Measurements from ENCODE around the gene NRCAM. TPM values are rescaled to one million over a fixed set of nuclear protein-coding genes. Genes with fewer than 3 reads are reported as not detected.

Gene NRCAM
- total RNA-seq, 1 donor from 2014 or later: 143 TPM

DNA sequence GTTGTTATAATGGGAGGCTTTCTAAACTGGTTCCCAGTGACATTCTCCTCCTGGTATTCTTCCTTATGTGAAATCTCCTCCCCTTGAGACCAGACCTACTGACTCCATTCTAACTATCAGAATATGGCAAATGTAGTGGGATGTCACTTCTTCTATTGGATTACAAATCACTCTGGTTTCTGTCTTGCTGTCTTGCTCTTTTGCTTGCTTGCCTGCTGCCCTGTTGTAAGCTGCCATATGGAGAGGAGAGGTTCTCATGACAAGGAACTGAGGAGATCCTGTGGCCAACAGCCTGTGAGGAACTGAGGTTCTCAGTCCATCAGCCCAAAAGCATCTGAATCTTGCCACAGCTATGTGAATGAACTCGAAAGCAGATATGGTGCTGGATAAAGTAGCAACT is 4.7 kb upstream of the NRCAM start:
- no peak for FAIRE-seq
- no peak for DNase-seq (ENCODE audit: low spot score in 2 of 2)

DNA sequence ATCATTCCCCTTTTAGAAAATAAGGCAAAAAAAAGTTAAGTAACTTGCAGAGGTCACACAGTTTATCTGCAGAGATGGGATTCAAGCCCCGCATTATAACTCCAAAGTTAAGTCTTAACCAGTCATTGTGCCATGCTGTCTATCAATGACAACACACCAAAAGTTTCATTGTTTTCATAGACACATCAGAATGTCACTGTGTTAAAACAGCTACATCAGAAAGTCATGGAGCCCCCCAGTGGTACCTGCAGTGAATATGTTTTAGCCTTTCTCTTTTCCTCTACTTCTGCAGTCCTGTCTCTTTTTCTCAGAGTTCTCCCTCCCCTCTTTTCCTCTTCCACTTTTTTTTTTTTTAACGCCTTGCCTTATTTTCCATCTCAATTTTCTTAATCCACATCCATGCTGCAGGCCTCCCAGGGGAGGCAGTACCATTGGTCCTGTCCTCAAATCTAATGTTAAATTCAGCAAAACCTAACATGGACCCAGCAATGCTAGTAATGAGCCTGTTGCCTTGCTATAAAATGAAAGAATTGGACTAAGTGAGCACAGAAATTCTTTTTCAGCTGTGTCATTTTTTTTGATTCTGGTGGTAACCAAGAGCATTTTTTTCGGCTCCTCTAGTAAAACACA is 3.8 kb upstream of the NRCAM start:
- FAIRE-seq (no peak), DNase-seq (ENCODE audit: low spot score in 2 of 2) (peak in 1 of 2 donors; percentile 24)

DNA sequence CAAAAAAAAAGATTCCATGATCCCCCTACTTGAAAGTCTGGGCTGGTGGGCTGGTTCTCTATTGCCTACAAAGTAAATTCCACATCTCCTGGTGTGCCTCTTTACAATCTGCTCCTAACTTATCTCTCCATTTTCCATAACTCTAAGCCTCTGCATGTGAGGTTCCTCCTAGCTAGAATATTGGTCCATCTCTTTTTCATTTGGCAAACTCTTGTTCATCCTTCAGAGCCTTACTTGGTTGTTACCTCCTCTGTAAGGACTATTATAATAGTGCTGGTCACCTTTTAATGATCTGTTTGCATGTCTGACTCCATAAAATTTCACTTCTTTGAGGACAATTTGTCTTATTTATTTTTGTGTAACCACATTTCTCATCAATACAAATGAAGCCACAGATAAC is 1.6 kb upstream of the NRCAM start:
- FAIRE-seq (no peak), DNase-seq (ENCODE audit: low spot score in 2 of 2) (no peak)

DNA sequence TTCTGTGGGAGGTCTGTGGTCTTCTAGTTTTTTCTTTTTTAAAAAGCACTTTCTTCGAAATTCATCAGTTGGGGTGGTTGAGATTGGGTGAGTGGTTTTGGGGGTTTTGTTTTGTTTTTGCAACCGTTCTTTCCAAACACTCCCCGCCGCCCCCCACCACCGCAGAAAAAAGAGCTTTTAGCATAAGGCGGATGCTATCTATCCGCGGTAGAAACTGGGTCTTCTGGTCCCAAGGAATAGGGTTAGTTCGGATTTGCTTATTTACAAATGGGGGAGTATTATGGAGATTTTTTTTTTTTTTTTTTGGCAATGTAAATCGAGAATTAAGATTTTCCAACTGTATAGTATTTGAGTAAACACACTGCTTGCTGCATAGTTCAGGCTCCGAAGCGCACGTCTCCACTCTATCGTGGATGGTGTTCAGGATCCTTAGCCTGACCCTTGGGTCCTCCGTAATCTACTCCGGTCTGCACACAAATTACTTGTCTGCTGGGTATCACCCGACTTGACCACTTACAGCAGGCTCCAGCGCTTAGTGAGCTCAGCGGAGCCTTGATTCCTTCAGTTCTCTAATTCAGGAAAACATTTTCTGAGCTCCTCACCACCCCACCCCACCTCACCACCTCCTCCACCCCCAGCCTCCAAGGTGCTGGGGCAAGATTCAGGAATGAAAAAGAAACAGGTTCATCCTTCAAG is 757 bp upstream of the NRCAM start:
- DNase-seq (ENCODE audit: low spot score in 2 of 2) (no peak), FAIRE-seq (no peak)

DNA sequence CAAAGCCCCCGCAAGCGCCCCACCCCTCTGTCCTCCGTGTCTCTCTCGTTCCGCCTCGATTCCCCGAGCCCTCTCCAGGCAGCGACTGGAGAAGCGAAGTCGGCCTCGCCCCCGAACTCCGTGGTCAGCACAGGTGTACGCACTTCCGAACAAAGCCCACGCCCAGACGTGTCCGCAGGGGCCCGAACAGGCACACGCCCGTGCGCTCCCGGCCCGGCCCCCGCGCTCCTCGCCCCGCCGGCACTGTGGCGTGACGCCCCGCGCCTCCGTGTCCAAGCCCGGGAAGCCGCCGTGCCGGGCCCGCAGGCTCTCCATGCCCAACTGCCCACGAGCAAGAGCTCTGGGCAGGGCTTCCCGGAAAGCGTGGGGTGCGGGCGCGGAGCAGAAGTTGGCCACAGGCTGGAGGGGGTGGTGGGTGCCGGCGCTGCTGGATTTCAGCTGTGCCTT is 662 bp downstream of the NRCAM start:
- DNase-seq (ENCODE audit: low spot score in 2 of 2) (peak; percentile 44), FAIRE-seq (no peak)

DNA sequence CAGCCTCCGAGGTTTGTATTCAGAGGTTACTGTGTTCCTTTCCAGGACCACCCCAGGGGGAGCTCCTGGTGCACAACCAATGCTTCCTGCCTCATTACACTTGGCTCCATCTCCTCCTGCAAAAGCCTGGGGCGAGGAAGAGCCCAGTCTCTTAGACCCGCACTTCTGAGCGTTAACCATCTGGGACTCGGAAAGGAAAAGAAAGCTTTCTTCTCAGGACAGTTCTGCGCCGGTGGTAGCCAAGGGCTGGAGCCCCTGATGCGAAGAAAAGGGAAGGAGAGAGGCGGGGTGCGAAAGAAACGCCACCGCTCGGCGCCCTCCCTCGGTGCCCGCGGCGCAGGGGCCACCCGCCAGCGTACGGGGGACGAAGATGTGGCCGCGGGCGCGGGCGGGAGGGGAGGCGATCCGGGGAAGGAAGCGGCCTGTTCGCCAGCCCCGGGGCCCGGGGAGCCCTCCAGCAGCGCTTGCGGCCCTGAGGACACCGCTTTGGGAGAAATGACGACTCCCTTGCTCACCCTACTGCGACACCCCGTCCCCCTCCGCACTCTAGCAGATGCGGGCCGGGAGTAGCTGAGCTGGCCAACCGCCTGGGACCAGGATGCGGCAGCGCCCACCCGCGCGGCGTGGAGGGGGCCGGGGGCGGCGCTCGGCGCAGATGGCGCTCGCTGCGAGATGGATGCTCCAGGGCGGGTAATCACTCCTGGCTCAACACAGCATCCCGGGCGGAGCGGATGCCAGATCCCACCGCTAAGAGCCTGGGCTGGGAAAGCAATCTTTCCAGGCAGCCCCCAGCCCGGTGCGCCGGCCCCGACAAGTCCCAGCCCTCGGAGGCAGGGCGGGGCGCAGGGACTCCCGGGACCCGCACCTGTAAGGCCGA is 1.3 kb downstream of the NRCAM start:
- FAIRE-seq: no peak
- peak; percentile 37 to 52 for DNase-seq (ENCODE audit: low spot score in 2 of 2)

DNA sequence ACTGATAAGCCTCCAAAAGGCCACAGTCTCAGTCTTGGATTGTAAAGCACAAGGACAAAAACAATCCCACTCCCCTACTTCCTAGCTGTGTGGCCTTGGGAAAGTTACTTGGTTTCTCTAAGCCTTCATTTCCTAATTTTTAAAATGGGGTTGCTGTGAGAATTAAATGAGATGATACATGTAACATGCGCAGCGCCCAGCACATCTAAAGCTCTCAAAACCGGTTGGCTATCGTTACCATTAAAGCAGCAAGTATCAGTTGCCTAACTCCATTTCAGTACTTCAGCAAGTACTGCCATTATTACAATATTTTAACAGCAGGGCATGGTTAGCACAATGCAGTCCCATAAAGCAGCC is 1.9 kb downstream of the NRCAM start:
- DNase-seq (ENCODE audit: low spot score in 2 of 2) (no peak), FAIRE-seq (no peak)

DNA sequence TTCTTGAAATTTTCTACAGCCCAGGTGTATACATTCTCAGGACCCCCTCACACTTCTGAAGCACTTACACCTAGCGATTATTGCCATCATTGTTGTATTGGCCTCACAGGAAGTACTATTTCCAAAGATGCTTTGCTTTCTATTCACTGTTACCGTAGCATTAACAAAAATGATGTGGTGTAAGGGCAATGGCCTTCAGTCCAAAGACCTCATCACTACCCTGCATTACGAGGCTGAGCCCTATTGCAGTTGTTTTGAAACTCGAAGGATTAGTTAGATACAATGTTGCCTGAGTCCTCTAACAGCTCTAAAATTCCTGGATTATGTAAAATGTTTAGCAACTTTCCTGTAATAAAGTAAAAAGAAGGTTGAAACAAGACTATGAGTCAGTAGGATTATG is 2.9 kb downstream of the NRCAM start:
- DNase-seq (ENCODE audit: low spot score in 2 of 2) (no peak), FAIRE-seq (no peak)

DNA sequence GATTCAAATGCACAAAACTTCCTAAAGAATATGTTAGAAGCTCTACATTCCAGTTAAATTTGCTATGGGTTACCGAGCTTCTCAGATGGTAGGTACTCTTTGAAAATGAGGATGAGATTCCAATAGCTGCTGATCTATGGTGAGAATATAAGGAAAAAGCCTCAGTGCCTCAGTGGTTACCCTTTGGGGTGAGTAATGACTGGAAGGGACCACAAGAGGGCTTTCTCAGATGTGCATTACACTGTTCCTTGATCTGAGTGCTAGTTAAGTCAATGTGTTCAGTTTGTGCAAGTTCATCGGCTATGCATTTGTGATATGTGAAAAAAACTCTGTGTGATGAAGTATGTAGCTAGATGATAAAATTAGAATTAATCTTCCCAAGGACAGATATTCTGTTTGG is 3.5 kb downstream of the NRCAM start:
- DNase-seq (ENCODE audit: low spot score in 2 of 2) (no peak), FAIRE-seq (no peak)

DNA sequence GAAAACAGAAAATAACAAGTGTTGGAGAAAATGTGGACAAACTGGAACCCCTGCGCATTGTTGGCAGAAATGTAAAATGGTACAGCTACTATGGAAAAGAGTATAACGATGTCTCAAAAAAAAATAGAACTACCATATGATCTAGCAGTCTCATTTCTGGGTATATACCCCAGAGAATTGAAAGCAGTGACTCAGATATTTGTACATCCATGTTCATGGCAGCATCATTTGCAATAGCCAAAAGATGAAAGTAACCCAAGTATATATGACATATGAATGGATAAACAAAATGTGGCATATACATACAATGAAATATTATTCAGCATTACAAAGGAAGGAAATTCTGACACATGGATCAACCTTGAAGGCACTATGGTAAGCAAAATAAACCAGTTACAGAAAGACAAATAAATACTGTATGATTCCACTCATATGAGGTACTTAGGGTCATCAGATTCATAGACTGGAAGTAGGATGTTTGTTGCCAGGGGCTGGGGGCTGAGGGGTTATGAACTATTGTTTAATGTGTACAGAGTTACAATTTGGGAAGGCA is 4.9 kb downstream of the NRCAM start:
- no peak for DNase-seq (ENCODE audit: low spot score in 2 of 2)
- no peak for FAIRE-seq

DNA sequence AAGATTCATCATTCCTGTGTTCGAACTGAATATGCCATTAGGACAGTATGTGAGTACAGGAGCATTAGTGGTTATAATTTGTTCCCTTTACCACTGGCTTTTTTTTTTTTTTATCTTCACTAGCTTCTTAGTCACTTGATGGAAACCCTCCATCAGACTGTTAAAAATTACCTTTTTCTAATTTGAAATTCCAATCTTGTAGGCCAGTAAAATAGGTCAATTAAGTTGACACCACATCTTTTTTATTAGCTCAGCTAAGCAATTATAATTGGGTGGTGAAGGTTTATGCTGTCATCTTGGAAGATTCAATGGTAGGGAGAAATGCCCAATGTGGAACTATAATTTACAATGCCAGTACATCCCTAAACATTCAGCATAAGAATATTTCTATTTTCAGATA is 6.1 kb downstream of the NRCAM start:
- DNase-seq (ENCODE audit: low spot score in 2 of 2) (no peak), FAIRE-seq (no peak)

DNA sequence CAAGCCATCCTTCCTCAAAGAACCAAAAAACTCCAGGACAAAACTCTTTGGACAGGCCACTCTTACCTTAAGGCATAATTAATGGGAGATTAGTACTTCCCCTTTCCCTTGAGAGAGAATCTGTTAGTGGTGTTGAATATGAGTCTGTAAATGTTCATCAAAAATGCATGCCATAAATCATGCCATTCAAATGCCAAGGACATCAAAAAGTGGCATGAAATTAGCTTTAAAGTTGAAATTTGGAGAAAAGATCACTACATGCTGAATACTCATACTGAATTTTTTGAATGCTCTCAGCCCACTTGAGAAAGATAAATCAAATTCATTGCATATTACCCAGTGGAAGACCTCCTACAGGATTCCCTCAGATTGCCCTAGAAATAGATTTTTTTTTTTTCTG is 6.7 kb downstream of the NRCAM start:
- no peak for FAIRE-seq

DNA sequence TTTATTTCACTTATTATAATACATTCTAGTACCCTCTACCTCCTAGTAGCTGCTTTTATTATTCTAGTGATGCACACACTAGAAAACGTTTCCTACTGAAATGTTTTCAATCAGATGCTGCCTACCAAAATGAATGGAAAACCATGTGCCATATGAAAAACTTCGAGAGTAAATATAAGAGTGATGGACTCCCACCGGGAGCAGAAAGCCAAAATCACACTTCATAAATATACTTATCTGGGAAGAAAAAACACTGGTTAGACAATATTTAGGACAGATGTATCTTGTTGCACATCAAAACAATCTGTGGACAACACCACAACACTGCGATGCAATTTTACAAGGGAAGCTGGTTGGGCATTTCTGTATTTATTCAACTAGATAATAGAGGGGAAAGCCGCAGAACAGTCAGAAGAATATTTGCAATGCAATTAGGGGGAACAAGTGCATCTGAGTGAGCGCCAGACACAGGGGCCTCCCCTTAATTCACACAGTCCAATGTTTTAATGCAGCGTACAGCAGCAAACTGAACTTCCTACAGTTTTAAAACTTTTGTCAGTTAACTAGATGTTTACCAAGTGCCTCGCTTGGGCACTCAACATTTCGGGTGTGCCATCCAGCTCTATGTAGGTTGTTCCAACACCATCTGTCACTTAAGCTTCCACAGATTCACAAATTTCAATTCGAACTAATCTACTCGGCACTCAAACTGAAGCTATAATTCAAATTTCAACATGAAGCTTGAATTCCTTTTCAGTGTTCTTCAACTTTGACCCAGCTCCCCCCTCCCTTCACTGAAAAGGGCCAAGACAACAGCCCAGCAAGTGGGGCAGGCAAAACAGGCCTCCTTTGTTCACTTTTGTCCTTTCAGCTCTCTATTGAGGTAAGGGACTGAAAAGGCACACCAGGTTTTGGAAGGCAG is 7.4 kb downstream of the NRCAM start:
- DNase-seq (ENCODE audit: low spot score in 2 of 2) (no peak), FAIRE-seq (no peak)

More for the DNA sequence above, 6.7 kb downstream of the NRCAM start:
- no peak for DNase-seq (ENCODE audit: low spot score in 2 of 2)

DNA sequence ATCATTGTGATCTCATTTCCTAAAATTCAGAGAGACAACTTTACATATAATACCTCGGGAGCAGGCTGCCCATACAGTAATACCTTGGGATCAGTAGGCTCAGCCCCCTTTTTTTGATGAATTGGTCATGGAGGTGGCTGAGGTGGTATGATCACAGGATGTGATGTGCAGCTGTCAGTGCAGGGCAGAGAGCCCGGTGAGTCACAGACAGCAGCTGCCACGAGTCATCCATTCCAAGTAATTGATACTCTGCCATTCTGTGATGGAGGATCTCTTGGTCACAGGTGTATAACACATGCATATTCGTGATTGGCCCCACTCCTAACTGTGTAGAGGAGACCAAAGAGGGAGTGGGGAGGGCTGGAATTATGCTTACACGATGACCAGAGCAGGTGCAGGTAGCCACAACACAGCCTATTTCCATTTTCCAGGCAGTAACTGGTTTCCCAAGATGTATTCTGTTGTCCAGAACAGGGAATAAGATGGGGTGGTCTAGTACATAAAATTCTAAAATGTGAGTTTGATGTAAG is 14.1 kb downstream of the NRCAM start:
- no peak for FAIRE-seq
- no peak for DNase-seq (ENCODE audit: low spot score in 2 of 2)

DNA sequence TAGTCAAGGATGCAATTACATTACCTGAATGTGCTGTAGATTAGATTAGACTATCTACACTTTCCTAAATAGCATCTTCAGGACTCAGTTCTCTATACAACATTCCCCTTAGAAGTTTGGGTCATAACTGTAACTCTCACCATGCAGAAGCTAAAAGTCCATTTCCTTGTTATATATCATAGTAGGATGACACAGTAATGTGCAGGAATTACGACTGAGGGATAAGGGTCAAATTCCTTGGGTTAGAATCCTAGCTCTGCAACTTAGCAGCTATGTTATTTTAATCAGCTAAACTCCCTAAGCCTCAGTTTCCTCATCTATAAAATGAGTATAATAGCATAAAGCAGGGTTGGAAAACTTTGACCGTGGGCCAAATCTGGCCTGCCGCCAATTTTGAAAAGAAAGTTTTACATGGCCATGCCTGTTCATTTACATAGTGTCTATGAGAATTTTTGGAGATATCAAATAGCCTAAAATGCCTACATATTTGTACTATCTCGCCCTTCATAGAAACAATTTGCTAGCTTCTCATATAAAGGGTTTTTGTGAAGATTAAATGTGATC is 14.8 kb downstream of the NRCAM start:
- no peak for FAIRE-seq
- DNase-seq (ENCODE audit: low spot score in 2 of 2): no peak

DNA sequence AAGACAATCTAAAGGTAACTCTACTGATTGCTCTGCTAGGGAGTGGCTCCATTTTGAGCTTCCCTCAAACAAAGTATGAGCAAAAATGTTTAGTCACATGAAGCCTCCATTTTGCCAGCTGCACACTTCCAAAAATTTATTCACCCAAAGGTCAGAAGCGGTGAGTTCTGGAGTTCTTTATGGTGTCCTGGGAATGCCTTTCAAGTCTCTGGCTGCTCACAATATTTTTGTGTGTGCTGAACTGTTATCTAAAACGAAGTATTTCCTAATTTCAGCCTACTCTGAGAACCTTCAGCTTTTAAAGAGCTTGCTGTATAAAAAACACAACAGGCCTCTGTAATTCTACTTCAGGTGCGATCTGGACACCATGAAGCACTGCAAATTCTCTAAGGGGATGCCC is 15.6 kb downstream of the NRCAM start:
- no peak for DNase-seq (ENCODE audit: low spot score in 2 of 2)
- FAIRE-seq: no peak

DNA sequence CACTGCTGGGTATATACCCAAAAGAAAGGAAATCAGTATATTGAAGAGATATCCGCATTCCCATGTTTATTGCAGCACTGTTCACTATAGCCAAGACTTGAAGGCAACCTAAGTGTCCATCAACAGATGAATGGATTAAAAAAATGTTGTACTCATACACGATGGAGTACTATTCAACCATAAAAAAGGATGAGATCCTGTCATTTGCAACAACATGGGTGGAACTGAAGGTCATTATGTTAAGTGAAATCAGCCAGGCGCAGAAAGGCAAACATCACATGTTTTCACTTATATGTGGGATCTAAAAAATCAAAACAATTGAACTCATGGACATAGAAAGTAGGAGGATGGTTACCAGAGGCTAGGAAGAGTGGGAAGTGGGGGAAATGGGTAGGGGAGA is 19.3 kb downstream of the NRCAM start:
- FAIRE-seq: no peak
- DNase-seq (ENCODE audit: low spot score in 2 of 2): no peak

DNA sequence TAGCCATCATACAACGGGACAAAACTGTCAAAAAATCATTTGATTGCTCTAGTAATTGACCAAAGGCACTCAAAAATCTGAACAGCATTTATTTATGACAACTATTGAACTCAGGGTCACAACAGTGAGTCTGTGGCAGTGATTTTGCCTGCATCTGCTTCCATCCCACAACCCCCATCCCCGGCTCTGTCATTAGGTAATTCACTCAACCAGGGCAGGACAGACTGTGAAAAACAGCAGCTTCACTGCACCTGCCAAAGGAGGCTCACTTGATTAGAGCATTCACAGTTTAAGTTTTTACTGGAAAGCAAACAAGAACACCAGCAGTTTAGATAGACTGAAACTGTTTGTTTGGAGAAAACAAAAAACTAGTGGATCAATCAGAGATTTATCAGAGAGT is 22.2 kb downstream of the NRCAM start:
- no peak for FAIRE-seq
- no peak for DNase-seq (ENCODE audit: low spot score in 2 of 2)

DNA sequence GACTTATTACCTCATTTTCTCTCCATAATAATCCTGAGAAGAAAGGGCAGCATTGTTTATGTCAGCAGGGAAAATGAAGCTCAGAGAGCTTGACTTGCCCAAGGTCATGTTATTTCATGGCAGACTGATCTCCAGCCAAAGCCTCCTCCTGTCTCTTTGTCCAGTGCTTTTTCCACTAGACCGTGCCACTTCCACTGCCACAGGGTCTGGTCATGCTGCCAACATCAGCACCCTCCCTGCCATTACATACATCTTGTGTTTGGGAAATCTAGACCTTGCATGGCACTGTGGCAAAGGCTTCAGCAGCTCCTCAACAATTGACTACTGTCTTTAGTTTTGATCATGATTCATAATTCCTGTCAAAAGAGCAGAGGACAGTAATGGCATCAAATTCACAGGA is 25.1 kb downstream of the NRCAM start:
- DNase-seq (ENCODE audit: low spot score in 2 of 2) (no peak), FAIRE-seq (no peak)

DNA sequence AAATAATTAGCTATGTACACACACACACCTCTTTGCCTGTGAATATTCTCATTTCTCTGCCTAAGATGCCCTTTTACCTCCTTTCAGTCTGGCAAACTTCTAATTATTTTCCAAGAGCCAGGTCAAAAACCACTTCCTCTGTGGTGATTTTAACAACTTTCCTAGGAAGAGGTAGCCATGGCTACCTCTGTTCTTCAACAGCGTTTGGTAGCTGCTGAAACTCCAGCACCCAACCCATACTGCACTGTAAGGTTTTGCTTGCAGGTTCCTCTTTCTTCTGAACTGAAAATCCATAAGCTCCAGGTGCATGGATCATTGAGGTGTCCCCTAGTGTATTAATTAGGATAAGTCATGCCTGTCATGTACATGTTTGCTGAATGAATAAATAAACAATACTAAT is 25.6 kb downstream of the NRCAM start:
- DNase-seq (ENCODE audit: low spot score in 2 of 2) (no peak), FAIRE-seq (no peak)
